H1 (cell line): ENCODE data around the gene ADD2. TPM values are rescaled to one million over a fixed set of nuclear protein-coding genes. Genes with fewer than 3 reads are reported as not detected.

Experiments used
- BACH1 ChIP-seq: IDR thresholded peaks from 2 replicates; pipeline ENCODE4 v1.6.1; 2012; ENCODE audit warnings: low read length, improper control_type of control experiment
- CHD2 ChIP-seq: IDR thresholded peaks from 2 replicates; pipeline ENCODE4 v1.6.1; 2012; ENCODE audit warnings: low read length, improper control_type of control experiment
- KDM1A ChIP-seq: fragments of 200-600, 300-600 bp; sonication (generic); IDR thresholded peaks from 2 replicates; pipeline ENCODE4 v1.7.1; 2016; ENCODE audit warnings: mild to moderate bottlenecking, low read length, borderline replicate concordance
- RFX5 ChIP-seq: IDR thresholded peaks from 2 replicates; pipeline ENCODE4 v1.6.1; 2011; ENCODE audit warnings: low read depth, low read length, improper control_type of control experiment, borderline replicate concordance
- TAF7 ChIP-seq: optimal IDR thresholded peaks from 2 replicates; pipeline ENCODE3; 2011; ENCODE audit warnings: low read depth, mild to moderate bottlenecking, inconsistent platforms, low read length, moderate library complexity, borderline replicate concordance
- polyA plus RNA-seq, 7 experiments: library from polyadenylated mRNA; depleted of rRNA in 3 of 7; stranded (reverse) in 5 of 7; unstranded in 2 of 7; fragments of >200 nt in 5 of 7; fragments of 200-250 nt in 2 of 7; gene quantifications; 1 replicate in 5 of 7; 2 replicates in 1 of 7; 4 replicates in 1 of 7; pipeline versions ENCODE4 v1.2.1 to v1.2.3, GENCODE V29; 2011 to 2013; ENCODE audit warnings: missing spikeins in 2 of 7, mixed read lengths in 2 of 7
- total RNA-seq: library from RNA; stranded (reverse); fragmentation: NEBNext Ultra II Directional; extraction: Animal tissue kit (Norgen Biotek cat#: 25700); gene quantifications from 2 replicates; pipeline ENCODE4 v1.2.1, GENCODE V29; 2021

ADD2 gene
- total and polyA plus RNA-seq, 2 of the 8 experiments (the other 6 are each of a cell fraction or from before 2014, with no cell fraction given): 58.5 to 170 TPM

DNA sequence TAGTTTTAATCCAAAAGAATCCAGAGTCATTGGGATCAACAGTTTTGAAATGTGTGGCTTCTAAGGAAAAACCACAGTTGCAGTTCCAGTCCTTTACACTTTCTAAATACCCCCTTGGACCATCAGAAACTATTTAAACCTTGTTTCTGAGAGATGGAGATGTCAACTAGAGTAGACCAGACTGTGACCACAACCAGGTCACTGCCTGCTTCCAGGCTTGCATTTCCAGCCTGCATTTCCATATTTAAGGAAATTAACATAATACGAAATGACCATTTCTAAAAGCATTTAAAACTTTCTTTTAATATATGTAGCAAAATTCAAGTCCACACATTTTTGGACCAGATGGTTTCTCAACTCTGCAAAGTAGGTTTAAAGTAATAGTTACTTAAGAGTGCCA, 38.4 kb downstream of the ADD2 start (continued):
- no peak for TF ChIP-seq CHD2
- no peak for TF ChIP-seq KDM1A
- no peak for TF ChIP-seq TAF7
- TF ChIP-seq BACH1: no peak
- no peak for TF ChIP-seq RFX5
